Neural cell (in vitro differentiated cells): Measurements from ENCODE around the gene FITM2. TPM values are rescaled to one million over a fixed set of nuclear protein-coding genes. Genes with fewer than 3 reads are reported as not detected.

Experiments used
- H2AFZ ChIP-seq: fragments of 200-600, 300-800 bp; sonication (generic), shearing (Covaris generic); 2 replicates; pipeline ENCODE4 v1.6.0; 2014; ENCODE audit warnings: low read depth, mild to moderate bottlenecking, antibody characterized with exemption, low read length, moderate library complexity
- H3F3A ChIP-seq: fragments of 200-600 bp; shearing (Covaris generic); 2 replicates; pipeline ENCODE4 v1.6.1; 2016; ENCODE audit warnings: mild to moderate bottlenecking, moderate library complexity, mixed read lengths, antibody characterized with exemption, low read length; ENCODE audit not compliant: insufficient read depth, poor library complexity, severe bottlenecking
- H3K27ac ChIP-seq: fragments of 200-600, 300-800 bp; sonication (generic), shearing (Covaris generic); 2 replicates; pipeline ENCODE4 v1.5.1; 2014; ENCODE audit warnings: mild to moderate bottlenecking, low read length, moderate library complexity
- H3K27me3 ChIP-seq: fragments of 300-800, 200-600 bp; sonication (generic), shearing (Covaris generic); 2 replicates; pipeline ENCODE4 v1.6.0; 2014; ENCODE audit warnings: mild to moderate bottlenecking, low read depth, low read length, moderate library complexity; ENCODE audit not compliant: insufficient read depth
- H3K36me3 ChIP-seq: fragments of 300-800, 200-600 bp; sonication (generic), shearing (Covaris generic); 2 replicates; pipeline ENCODE4 v1.5.1; 2014; ENCODE audit warnings: mild to moderate bottlenecking, antibody characterized with exemption, low read length, moderate library complexity; ENCODE audit not compliant: insufficient read depth
- H3K4me2 ChIP-seq: fragments of 300-800, 200-600 bp; sonication (generic), shearing (Covaris generic); 2 replicates; pipeline ENCODE4 v1.6.0; 2014; ENCODE audit warnings: mild to moderate bottlenecking, low read length
- H3K4me3 ChIP-seq: fragments of 300-800, 200-600 bp; sonication (generic), shearing (Covaris generic); 2 replicates; pipeline ENCODE4 v1.5.1; 2014; ENCODE audit warnings: mild to moderate bottlenecking, low read length, moderate library complexity
- H3K79me2 ChIP-seq: fragments of 200-600 bp; shearing (Covaris generic); replicated peaks from 2 replicates; pipeline ENCODE4 v1.6.0; 2014; ENCODE audit warnings: mild to moderate bottlenecking, low read length, moderate library complexity; ENCODE audit not compliant: insufficient read depth
- H3K9ac ChIP-seq: fragments of 300-800, 200-600 bp; sonication (generic), shearing (Covaris generic); 2 replicates; pipeline ENCODE4 v1.6.1; 2016; ENCODE audit warnings: mild to moderate bottlenecking, low read length, mixed read lengths
- H3K9me2 ChIP-seq: fragments of 200-600 bp; shearing (Covaris generic); 2 replicates; pipeline ENCODE4 v1.6.1; 2016; ENCODE audit warnings: mild to moderate bottlenecking, low read length, mixed read lengths; ENCODE audit not compliant: insufficient read depth
- H3K9me3 ChIP-seq: fragments of 200-600, 300-800 bp; sonication (generic), shearing (Covaris generic); 2 replicates; pipeline ENCODE4 v1.6.1; 2016; ENCODE audit warnings: mild to moderate bottlenecking, mixed run types, low read length, moderate library complexity, mixed read lengths
- H4K20me1 ChIP-seq: fragments of 200-600 bp; shearing (Covaris generic); 2 replicates; pipeline ENCODE4 v1.6.1; 2016; ENCODE audit warnings: mild to moderate bottlenecking, mixed run types; ENCODE audit not compliant: insufficient read depth
- EP300 ChIP-seq: fragments of 450-650 bp; conservative IDR thresholded peaks from 2 replicates; pipeline ENCODE4 v1.6.1; 2014; ENCODE audit warnings: antibody characterized with exemption, mild to moderate bottlenecking, moderate library complexity; ENCODE audit not compliant: poor library complexity, severe bottlenecking
- EZH2 ChIP-seq: fragments of 200-600, 300-800 bp; shearing (Covaris generic), sonication (generic); IDR thresholded peaks from 2 replicates; pipeline ENCODE4 v1.6.1; 2014; ENCODE audit warnings: antibody characterized with exemption, low read length, borderline replicate concordance, mild to moderate bottlenecking; ENCODE audit not compliant: insufficient read depth, poor library complexity, severe bottlenecking
- POLR2AphosphoS5 ChIP-seq: IDR thresholded peaks from 2 replicates; pipeline ENCODE4 v1.6.1; 2012
- RAD21 ChIP-seq: fragments of 450-650 bp; conservative IDR thresholded peaks from 2 replicates; pipeline ENCODE4 v1.6.1; 2014; ENCODE audit warnings: antibody characterized with exemption, mild to moderate bottlenecking, moderate library complexity
- REST ChIP-seq: IDR thresholded peaks from 2 replicates; pipeline ENCODE4 v1.6.1; 2012; ENCODE audit warnings: borderline replicate concordance
- SMC3 ChIP-seq: fragments of 450-650 bp; conservative IDR thresholded peaks from 2 replicates; pipeline ENCODE4 v1.6.1; 2014; ENCODE audit warnings: antibody characterized with exemption, mild to moderate bottlenecking, moderate library complexity; ENCODE audit not compliant: poor library complexity
- polyA plus RNA-seq: library from polyadenylated mRNA; depleted of rRNA; stranded (reverse); fragments of >200 nt; gene quantifications from 2 replicates; pipeline ENCODE4 v1.2.3, GENCODE V29; 2014
- TF ChIP-seq, protein P1 (sequence below): fragments of 450-650 bp; IDR thresholded peaks from 2 replicates; pipeline ENCODE4 v1.5.1; 2014; ENCODE audit warnings: antibody characterized with exemption, mild to moderate bottlenecking, moderate library complexity; ENCODE audit not compliant: poor library complexity, severe bottlenecking

Gene FITM2
- polyA plus RNA-seq, 1 donor from 2014 or later = 5.5 TPM

DNA sequence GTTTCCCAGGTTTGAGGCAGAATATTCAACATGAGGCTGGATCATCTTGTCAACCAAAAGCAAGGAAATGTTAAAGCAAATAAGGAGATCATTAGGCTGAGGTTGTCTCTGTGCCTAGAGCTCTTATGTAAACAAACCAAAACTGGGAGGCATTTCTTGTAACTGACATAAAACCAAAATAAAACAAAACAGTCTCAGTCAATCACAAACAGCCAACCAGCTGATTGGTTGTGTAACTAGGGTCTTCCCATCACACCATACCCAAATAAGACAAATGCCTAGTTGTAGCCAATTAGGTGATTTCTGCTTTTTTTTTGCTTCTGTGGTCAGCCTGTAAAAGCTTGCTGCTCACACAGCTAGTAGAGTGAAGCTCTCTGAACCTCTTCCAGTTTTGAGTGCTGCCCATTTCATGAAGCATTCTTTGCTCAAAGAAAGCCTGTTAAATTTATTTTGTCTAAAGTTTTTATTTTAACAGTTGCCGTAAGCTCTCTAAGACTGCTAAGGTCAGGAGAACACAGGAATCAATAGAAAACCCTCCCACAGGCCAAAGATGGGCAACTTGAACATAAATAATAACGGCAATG lies 8.9 kb upstream of the FITM2 start:
- no peak overlapping the region for H2AFZ ChIP-seq
- no peaks in the 10 kb centered on the region for H3K79me2 ChIP-seq
- no peaks in the 10 kb centered on the region for H3K36me3 ChIP-seq
- no peak overlapping the region for H3K4me2 ChIP-seq
- H3K9me3 ChIP-seq = no peaks in the 10 kb centered on the region
- H3K27ac ChIP-seq = no peak overlapping the region
- no peaks in the 10 kb centered on the region for H3K9me2 ChIP-seq
- H4K20me1 ChIP-seq = no peaks in the 10 kb centered on the region
- H3K9ac ChIP-seq = no peak overlapping the region
- no peaks in the 10 kb centered on the region for H3F3A ChIP-seq
- no peaks in the 10 kb centered on the region for H3K27me3 ChIP-seq
- TF ChIP-seq REST (no peak), EZH2 (no peak), EP300 (no peak)
- TF ChIP-seq, protein P1, sequence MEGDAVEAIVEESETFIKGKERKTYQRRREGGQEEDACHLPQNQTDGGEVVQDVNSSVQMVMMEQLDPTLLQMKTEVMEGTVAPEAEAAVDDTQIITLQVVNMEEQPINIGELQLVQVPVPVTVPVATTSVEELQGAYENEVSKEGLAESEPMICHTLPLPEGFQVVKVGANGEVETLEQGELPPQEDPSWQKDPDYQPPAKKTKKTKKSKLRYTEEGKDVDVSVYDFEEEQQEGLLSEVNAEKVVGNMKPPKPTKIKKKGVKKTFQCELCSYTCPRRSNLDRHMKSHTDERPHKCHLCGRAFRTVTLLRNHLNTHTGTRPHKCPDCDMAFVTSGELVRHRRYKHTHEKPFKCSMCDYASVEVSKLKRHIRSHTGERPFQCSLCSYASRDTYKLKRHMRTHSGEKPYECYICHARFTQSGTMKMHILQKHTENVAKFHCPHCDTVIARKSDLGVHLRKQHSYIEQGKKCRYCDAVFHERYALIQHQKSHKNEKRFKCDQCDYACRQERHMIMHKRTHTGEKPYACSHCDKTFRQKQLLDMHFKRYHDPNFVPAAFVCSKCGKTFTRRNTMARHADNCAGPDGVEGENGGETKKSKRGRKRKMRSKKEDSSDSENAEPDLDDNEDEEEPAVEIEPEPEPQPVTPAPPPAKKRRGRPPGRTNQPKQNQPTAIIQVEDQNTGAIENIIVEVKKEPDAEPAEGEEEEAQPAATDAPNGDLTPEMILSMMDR = no peak
- H3K4me3 ChIP-seq = no peak overlapping the region

GRCh38 chr20:44314870-44315269 lies 3.9 kb upstream of the FITM2 start:
- no peaks in the 10 kb centered on the region for H3K36me3 ChIP-seq
- TF ChIP-seq EP300 (no peak), SMC3 (no peak), RAD21 (no peak), EZH2 (no peak), POLR2AphosphoS5 (no peak)
- no peak overlapping the region for H3K27ac ChIP-seq
- peaks cover 4% of the 10 kb centered on the region for H3K79me2 ChIP-seq
- no peaks in the 10 kb centered on the region for H3K9me2 ChIP-seq
- H3K9ac ChIP-seq = no peak overlapping the region
- H3F3A ChIP-seq = no peaks in the 10 kb centered on the region
- H3K9me3 ChIP-seq = no peaks in the 10 kb centered on the region
- H3K4me2 ChIP-seq = no peak overlapping the region
- no peak overlapping the region for H2AFZ ChIP-seq
- no peaks in the 10 kb centered on the region for H4K20me1 ChIP-seq
- H3K4me3 ChIP-seq = no peak overlapping the region
- no peaks in the 10 kb centered on the region for H3K27me3 ChIP-seq
